SK-N-MC (cell line): ENCODE results near the gene RTN4IP1.

Experiments
- DNase-seq: peaks from one replicate; pipeline ENCODE4 v3.0.0-alpha.2; 2011; ENCODE audit warnings: low read depth, low spot score
- H3K27ac ChIP-seq: fragments of 200-600 bp; sonication (generic); 2 replicates; pipeline ENCODE4 v1.5.1; 2016; ENCODE audit warnings: mixed run types
- H3K36me3 ChIP-seq: fragments of 200-600 bp; sonication (generic); 2 replicates; pipeline ENCODE4 v1.6.1; 2017; ENCODE audit warnings: antibody characterized with exemption, low read length, mixed read lengths; ENCODE audit not compliant: insufficient read depth
- H3K4me3 ChIP-seq: fragments of 200-600 bp; sonication (generic); 2 replicates; pipeline ENCODE4 v1.5.1; 2016
- H3K9ac ChIP-seq: fragments of 200-600 bp; sonication (generic); 2 replicates; pipeline ENCODE4 v1.8.0; 2017; ENCODE audit warnings: mixed run types, mixed read lengths; ENCODE audit not compliant: insufficient read length
- H3K9me3 ChIP-seq: fragments of 200-600 bp; sonication (generic); 2 replicates; pipeline ENCODE4 v1.6.1; 2017; ENCODE audit warnings: low read depth, mild to moderate bottlenecking, antibody characterized with exemption, low read length, moderate library complexity, mixed read lengths
- EZH2 ChIP-seq: fragments of 200-600 bp; sonication (generic); IDR thresholded peaks from one replicate; pipeline ENCODE4 v1.6.1; 2017; ENCODE audit warnings: antibody characterized with exemption
- FOXP2 ChIP-seq: optimal IDR thresholded peaks from 2 replicates; pipeline ENCODE3; 2011; ENCODE audit warnings: mild to moderate bottlenecking, moderate library complexity; ENCODE audit not compliant: insufficient read depth; ENCODE audit errors: extremely low read length, control extremely low read depth
- POLR2AphosphoS5 ChIP-seq: IDR thresholded peaks from 2 replicates; pipeline ENCODE4 v1.6.1; 2012; ENCODE audit warnings: mild to moderate bottlenecking, low read depth, low read length, borderline replicate concordance

RTN4IP1 gene

DNA sequence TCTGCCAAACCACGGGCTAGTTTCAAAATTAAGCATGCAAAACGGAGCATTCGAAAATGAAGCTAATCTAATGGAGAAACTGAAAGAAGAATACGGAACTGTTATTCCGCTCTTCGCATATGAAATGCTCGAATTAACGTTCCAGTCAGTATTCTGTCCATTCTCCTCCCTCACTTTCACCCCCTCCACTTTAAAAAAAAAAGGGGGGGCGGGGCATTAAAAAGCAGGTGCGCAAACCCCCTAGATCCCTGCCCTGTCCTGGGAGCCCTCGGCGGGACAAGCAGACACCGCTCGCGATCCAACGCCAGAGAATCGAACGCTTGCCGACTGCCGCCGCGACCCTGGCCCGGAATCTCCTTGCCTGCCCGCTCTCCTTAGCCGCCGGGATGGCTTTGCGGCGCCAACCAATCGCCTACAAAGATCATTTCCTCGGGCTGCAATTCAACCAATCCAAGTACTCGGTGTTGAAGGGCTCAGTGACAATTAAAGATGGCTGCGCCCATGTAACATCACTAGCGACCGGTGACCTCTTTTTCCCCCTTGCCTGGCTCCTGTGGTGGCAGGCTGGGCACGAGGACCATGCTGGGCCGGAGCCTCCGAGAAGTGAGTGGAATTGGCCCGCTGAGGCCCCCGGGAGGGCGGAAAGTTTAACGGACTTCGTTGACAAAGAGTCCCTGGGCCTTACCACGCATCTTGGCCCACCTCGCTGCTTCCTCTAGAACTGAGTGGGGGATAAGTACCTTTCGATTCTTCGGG, at the start of gene RTN4IP1, which contains the start of gene QRSL1:
RTN4IP1 (minus strand) TSS at position 396 of the 756 bp plus-strand sequence. CDS start 477 bp downstream, outside the sequence.
QRSL1 (plus strand) TSS at position 476 of the 756 bp plus-strand sequence; CDS start at position 580, 104 bp downstream.
- TF ChIP-seq EZH2, result no peak
- no peak for TF ChIP-seq FOXP2
- TF ChIP-seq POLR2AphosphoS5, result peak; percentile 83
- Histone ChIP-seq H3K9ac (peak within 1 kb of the TSS; percentile 94), H3K9me3 (no peaks in the 10 kb centered on the region), H3K27ac (peak within 1 kb of the TSS; percentile 74), H3K36me3 (no peaks in the 10 kb centered on the region), H3K4me3 (peak within 1 kb of the TSS; percentile 97)
- DNase-seq, result peak; percentile 88

- Histone ChIP-seq H3K27ac (no peak overlapping the region), H3K9ac (no peak overlapping the region), H3K9me3 (no peaks in the 10 kb centered on the region), H3K4me3 (no peak overlapping the region), H3K36me3 (no peaks in the 10 kb centered on the region)
- TF ChIP-seq FOXP2, result no peak
- TF ChIP-seq POLR2AphosphoS5, result no peak
- no peak for TF ChIP-seq EZH2
- no peak for DNase-seq
Observed at GRCh38 chr6:106677282-106677681, 48.0 kb upstream of the RTN4IP1 start.

DNA sequence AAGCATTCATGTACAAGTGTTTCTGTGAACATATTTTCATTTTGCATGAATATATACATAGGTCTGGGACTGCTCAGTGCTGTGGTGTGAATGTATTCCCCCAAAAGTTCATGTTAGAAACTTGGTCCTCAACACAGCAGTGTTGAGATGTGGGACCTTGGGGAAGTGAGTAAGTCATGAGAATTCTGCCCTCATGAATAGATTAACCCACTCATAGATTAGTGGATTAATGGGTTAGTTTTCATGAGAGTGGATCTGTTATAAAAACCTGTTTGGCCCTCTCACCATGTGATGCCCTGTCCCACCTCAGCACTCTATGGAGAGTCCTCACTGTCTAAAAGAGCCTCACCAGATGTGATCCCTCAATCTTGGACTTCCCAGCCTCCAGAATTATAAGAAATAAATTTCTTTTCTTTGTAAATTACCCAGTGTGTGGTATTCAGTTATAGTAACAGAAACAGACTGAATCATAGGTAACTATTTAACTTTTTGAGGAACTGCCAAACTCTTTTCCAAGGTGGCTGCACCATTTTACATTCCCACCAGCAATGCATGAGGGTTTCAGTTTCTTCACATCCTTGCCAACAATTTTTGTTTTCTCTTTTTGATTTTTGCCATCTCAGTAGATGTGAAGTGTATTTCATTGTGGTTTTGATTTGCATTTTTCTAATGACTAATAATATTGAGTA, 45.4 kb upstream of the RTN4IP1 start:
- no peak overlapping the region for H3K4me3 ChIP-seq
- H3K36me3 ChIP-seq, result no peaks in the 10 kb centered on the region
- DNase-seq, result no peak
- no peaks in the 10 kb centered on the region for H3K9me3 ChIP-seq
- no peak overlapping the region for H3K27ac ChIP-seq
- TF ChIP-seq EZH2 (no peak), POLR2AphosphoS5 (no peak), FOXP2 (no peak)
- H3K9ac ChIP-seq, result no peak overlapping the region

DNA sequence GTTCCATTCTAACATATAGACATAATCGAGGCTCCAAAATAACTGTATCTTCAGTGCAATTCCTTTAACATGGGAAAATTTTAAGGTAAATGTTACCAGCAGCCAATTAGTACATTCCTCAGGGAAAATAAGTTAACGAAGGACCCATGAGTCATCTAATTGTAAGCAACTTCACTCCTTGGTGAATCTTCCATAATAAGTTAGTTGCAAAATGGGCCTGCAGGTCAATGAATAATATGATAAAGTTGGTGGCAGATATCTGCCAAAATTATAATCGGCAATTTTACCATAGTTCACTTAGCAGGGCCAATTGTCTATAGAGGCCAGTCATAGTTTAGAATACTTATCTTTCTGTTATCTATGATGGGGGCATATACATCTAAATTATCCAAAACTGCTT, 42.4 kb upstream of the RTN4IP1 start:
- no peak for DNase-seq
- H3K36me3 ChIP-seq, result no peaks in the 10 kb centered on the region
- TF ChIP-seq EZH2, result no peak
- no peak for TF ChIP-seq FOXP2
- no peak for TF ChIP-seq POLR2AphosphoS5
- no peaks in the 10 kb centered on the region for H3K9me3 ChIP-seq
- no peak overlapping the region for H3K27ac ChIP-seq
- no peak overlapping the region for H3K9ac ChIP-seq
- no peak overlapping the region for H3K4me3 ChIP-seq

- H3K27ac ChIP-seq, result no peak overlapping the region
Observed at GRCh38 chr6:106670236-106670635, 40.9 kb upstream of the RTN4IP1 start.

GRCh38 chr6:106667022-106667402, 37.7 kb upstream of the RTN4IP1 start:
- TF ChIP-seq FOXP2 (no peak), EZH2 (no peak), POLR2AphosphoS5 (no peak)
- Histone ChIP-seq H3K9me3 (no peaks in the 10 kb centered on the region), H3K4me3 (no peak overlapping the region), H3K27ac (no peak overlapping the region), H3K9ac (no peak overlapping the region), H3K36me3 (peaks cover 38% of the 10 kb centered on the region)
- DNase-seq, result no peak

More at GRCh38 chr6:106670236-106670635, 40.9 kb upstream of the RTN4IP1 start:
- no peak for DNase-seq
- no peak for TF ChIP-seq EZH2
- no peak for TF ChIP-seq FOXP2
- Histone ChIP-seq H3K36me3 (peaks cover 6% of the 10 kb centered on the region), H3K9me3 (no peaks in the 10 kb centered on the region), H3K4me3 (no peak overlapping the region), H3K9ac (no peak overlapping the region)

GRCh38 chr6:106666282-106667021, 37.2 kb upstream of the RTN4IP1 start:
- Histone ChIP-seq H3K9me3 (no peaks in the 10 kb centered on the region), H3K9ac (no peak overlapping the region), H3K4me3 (no peak overlapping the region), H3K36me3 (peaks cover 39% of the 10 kb centered on the region), H3K27ac (no peak overlapping the region)
- DNase-seq, result no peak
- TF ChIP-seq FOXP2 (no peak), POLR2AphosphoS5 (no peak), EZH2 (no peak)

- Histone ChIP-seq H3K36me3 (peaks cover 67% of the 10 kb centered on the region), H3K9me3 (no peaks in the 10 kb centered on the region; the same call in 1 of the 2 replicates), H3K27ac (0 out of 2 replicates have a peak overlapping the region, but pooled peaks have one; percentile 31), H3K4me3 (no peak overlapping the region), H3K9ac (no peak overlapping the region)
- TF ChIP-seq POLR2AphosphoS5 (no peak), EZH2 (no peak), FOXP2 (no peak)
- DNase-seq, result no peak
Observed at GRCh38 chr6:106662458-106662857, 33.2 kb upstream of the RTN4IP1 start.
